SK-N-SH (cell line): ENCODE measurements around the gene EFS. TPM values are rescaled to one million over a fixed set of nuclear protein-coding genes. Genes with fewer than 3 reads are reported as not detected.

Experiments used
- CTCF ChIA-PET: fragments of 300-600, 350-600 bp; formaldehyde crosslinking; extraction: SDS; loops from one replicate; lab custom pipeline; 2021; lab: Yijun Ruan, JAX
- POLR2A ChIA-PET: fragments of 350-600 bp; sonication (Branson Sonifier 250); formaldehyde crosslinking; extraction: SDS; loops from one replicate; lab custom pipeline; 2020; ENCODE audit warnings: antibody characterized with exemption, inconsistent platforms; lab: Yijun Ruan, JAX
- DNase-seq: peaks from one replicate; pipeline ENCODE4 v3.0.0; 2012
- H2AFZ ChIP-seq: fragments of 200-600 bp; sonication (generic); 2 replicates; pipeline ENCODE4 v1.8.1; 2016; ENCODE audit warnings: antibody characterized with exemption, mild to moderate bottlenecking, low read depth
- H3F3A ChIP-seq: fragments of 200-600 bp; sonication (generic); replicated peaks from 2 replicates; pipeline ENCODE3; 2016; ENCODE audit warnings: antibody characterized with exemption, mild to moderate bottlenecking; ENCODE audit not compliant: insufficient read depth
- H3K27ac ChIP-seq, 2 experiments: fragments of 200-500 bp in 1 of 2; fragments of 200-600 bp in 1 of 2; sonication (Bioruptor generic) in 1 of 2; sonication (generic), shearing (Covaris generic) in 1 of 2; 2 replicates each; pipeline versions ENCODE4 v1.5.1 to v1.6.1; 2014 to 2016; ENCODE audit warnings: low read depth in 2 of 2, inconsistent platforms in 1 of 2, low read length in 1 of 2, mild to moderate bottlenecking in 1 of 2, mixed read lengths in 1 of 2
- H3K27me3 ChIP-seq: fragments of 200-600 bp; sonication (generic), shearing (Covaris generic); 2 replicates; pipeline ENCODE4 v1.6.1; 2016; ENCODE audit warnings: mixed run types; ENCODE audit not compliant: insufficient read depth
- H3K36me3 ChIP-seq, 2 experiments: fragments of 200-500 bp in 1 of 2; fragments of 200-600 bp in 1 of 2; sonication (Bioruptor generic) in 1 of 2; sonication (generic) in 1 of 2; replicated peaks in 1 of 2; 2 replicates each; pipeline versions ENCODE3 to v1.5.1; 2014 to 2016; ENCODE audit warnings: low read length in 1 of 2, mild to moderate bottlenecking in 1 of 2; ENCODE audit not compliant: insufficient read depth in 2 of 2, control insufficient read depth in 1 of 2
- H3K4me1 ChIP-seq, 2 experiments: fragments of 200-500 bp in 1 of 2; fragments of 200-600 bp in 1 of 2; sonication (Bioruptor generic) in 1 of 2; sonication (generic), shearing (Covaris generic) in 1 of 2; 2 replicates each; pipeline versions ENCODE4 v1.5.1 to v1.6.1; 2014 to 2016; ENCODE audit warnings: low read depth in 1 of 2, low read length in 1 of 2, mixed run types in 1 of 2; ENCODE audit not compliant: insufficient read depth in 2 of 2, control insufficient read depth in 1 of 2
- H3K4me2 ChIP-seq: fragments of 200-600 bp; sonication (generic), shearing (Covaris generic); 2 replicates; pipeline ENCODE4 v1.6.1; 2017; ENCODE audit warnings: mixed run types
- H3K4me3 ChIP-seq, 2 experiments: fragments of 200-500 bp in 1 of 2; fragments of 200-600 bp in 1 of 2; sonication (Bioruptor generic) in 1 of 2; sonication (generic), shearing (Covaris generic) in 1 of 2; 2 replicates each; pipeline versions ENCODE4 v1.5.1 to v1.8.1; 2014 to 2016; ENCODE audit warnings: low read depth in 2 of 2, inconsistent platforms in 1 of 2, low read length in 1 of 2, mild to moderate bottlenecking in 1 of 2, mixed read lengths in 1 of 2, moderate library complexity in 1 of 2
- H3K79me2 ChIP-seq: fragments of 200-600 bp; sonication (generic); 2 replicates; pipeline ENCODE4 v1.8.1; 2017; ENCODE audit warnings: mild to moderate bottlenecking; ENCODE audit not compliant: insufficient read depth
- H3K9ac ChIP-seq: fragments of 200-600 bp; sonication (generic); 2 replicates; pipeline ENCODE4 v1.6.1; 2017; ENCODE audit warnings: mixed run types
- H3K9me2 ChIP-seq: fragments of 200-600 bp; sonication (generic); 2 replicates; pipeline ENCODE4 v1.6.1; 2017; ENCODE audit warnings: mixed run types
- H3K9me3 ChIP-seq: fragments of 200-600 bp; sonication (generic); 2 replicates; pipeline ENCODE4 v1.6.1; 2017; ENCODE audit warnings: mixed run types, mild to moderate bottlenecking, moderate library complexity
- H4K20me1 ChIP-seq: fragments of 200-600 bp; sonication (generic); 2 replicates; pipeline ENCODE4 v1.6.1; 2017; ENCODE audit warnings: mild to moderate bottlenecking, mixed run types; ENCODE audit not compliant: insufficient read depth
- ELF1 ChIP-seq: IDR thresholded peaks from 2 replicates; pipeline ENCODE4 v1.4.0; 2012
- EZH2phosphoT487 ChIP-seq: fragments of 200-600 bp; sonication (generic); IDR thresholded peaks from 2 replicates; pipeline ENCODE4 v1.6.1; 2017; ENCODE audit warnings: low read depth, mixed run types, mild to moderate bottlenecking, antibody characterized with exemption, moderate library complexity, borderline replicate concordance
- FOSL2 ChIP-seq: IDR thresholded peaks from 2 replicates; pipeline ENCODE4 v1.4.0; 2012; ENCODE audit warnings: low read depth, mild to moderate bottlenecking, moderate library complexity, borderline replicate concordance
- FOXJ3 ChIP-seq: sonication (generic); formaldehyde crosslinking; IDR thresholded peaks from 2 replicates; pipeline ENCODE4 v1.5.1; 2020; ENCODE audit warnings: mild to moderate bottlenecking, missing genetic modification reagents
- GABPA ChIP-seq: IDR thresholded peaks from 2 replicates; pipeline ENCODE4 v1.4.0; 2012; ENCODE audit warnings: low read depth, mild to moderate bottlenecking
- JUND ChIP-seq: IDR thresholded peaks from 2 replicates; pipeline ENCODE4 v1.4.0; 2012
- MAX ChIP-seq: IDR thresholded peaks from 2 replicates; pipeline ENCODE4 v1.4.0; 2012; ENCODE audit warnings: low read depth
- MXI1 ChIP-seq: IDR thresholded peaks from 2 replicates; pipeline ENCODE4 v1.6.1; 2012; ENCODE audit warnings: mild to moderate bottlenecking, low read depth, low read length, improper control_type of control experiment
- NRF1 ChIP-seq: IDR thresholded peaks from 2 replicates; pipeline ENCODE4 v1.6.1; 2012; ENCODE audit warnings: low read depth, mild to moderate bottlenecking, low read length
- POLR2AphosphoS5 ChIP-seq: IDR thresholded peaks from 2 replicates; pipeline ENCODE4 v1.6.1; 2012; ENCODE audit warnings: low read depth, low read length
- RAD21 ChIP-seq: IDR thresholded peaks from 2 replicates; pipeline ENCODE4 v1.6.1; 2012; ENCODE audit warnings: mild to moderate bottlenecking, low read length
- RCOR1 ChIP-seq: fragments of 150-350 bp; IDR thresholded peaks from 2 replicates; pipeline ENCODE4 v1.6.1; 2017; ENCODE audit warnings: antibody characterized with exemption, low read length
- TAF1 ChIP-seq: IDR thresholded peaks from 2 replicates; pipeline ENCODE4 v1.6.1; 2012; ENCODE audit warnings: low read depth, mild to moderate bottlenecking, low read length, moderate library complexity, borderline replicate concordance
- TCF12 ChIP-seq: IDR thresholded peaks from 2 replicates; pipeline ENCODE4 v1.4.0; 2012
- TEAD4 ChIP-seq: IDR thresholded peaks from 2 replicates; pipeline ENCODE4 v1.4.0; 2012; ENCODE audit warnings: mild to moderate bottlenecking, borderline replicate concordance; ENCODE audit not compliant: insufficient read depth
- USF2 ChIP-seq: fragments of 150-350 bp; IDR thresholded peaks from 2 replicates; pipeline ENCODE4 v1.6.1; 2017; ENCODE audit warnings: antibody characterized with exemption, low read length, low read depth, borderline replicate concordance
- YY1 ChIP-seq: IDR thresholded peaks from 2 replicates; pipeline ENCODE4 v1.4.0; 2012; ENCODE audit warnings: low read depth, mild to moderate bottlenecking
- WGBS: methylation state at CpG from one replicate; pipeline ENCODE4 v1.1.6; 2017; ENCODE audit warnings: low lambda C conversion rate; 5-methylcytosine and 5-hydroxymethylcytosine counted together
- polyA plus RNA-seq, 3 experiments: library from polyadenylated mRNA; depleted of rRNA; stranded (reverse); fragments of >200 nt; gene quantifications; 2 replicates each; pipeline ENCODE4 v1.2.3, GENCODE V29; 2012
- TF ChIP-seq, protein P1 (sequence below): IDR thresholded peaks from 2 replicates; pipeline ENCODE4 v1.4.0; 2012; ENCODE audit warnings: low read depth, borderline replicate concordance

The EFS gene
- polyA plus RNA-seq, 1 of the 3 experiments (the other 2 are of a cell fraction) = 4.4 TPM

DNA sequence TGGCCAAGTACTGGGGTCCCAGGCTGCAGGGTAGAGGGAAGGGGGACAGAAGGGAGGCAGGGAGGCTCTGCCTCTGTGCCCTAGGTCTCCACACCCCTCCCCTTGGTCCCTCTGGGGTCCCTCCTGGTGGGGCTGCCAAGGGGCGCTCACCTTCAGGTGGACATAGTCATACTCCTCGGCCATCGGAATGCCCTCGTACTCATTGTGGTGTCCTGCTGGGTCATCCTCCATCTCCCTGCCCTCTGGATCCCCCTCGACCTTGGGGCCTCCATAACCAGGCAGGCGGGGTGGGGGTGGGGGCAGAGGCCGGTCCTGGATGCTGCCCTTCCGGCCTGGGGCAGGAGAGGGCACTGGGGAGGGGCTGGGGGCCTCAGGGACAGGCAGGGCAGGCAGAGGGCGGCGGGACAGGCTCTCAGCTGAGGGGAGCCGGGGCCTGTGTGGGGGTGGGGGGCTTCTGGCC is 5.8 kb downstream of the EFS start:
- H3K9me3 ChIP-seq = no peaks in the 10 kb centered on the region
- no peak overlapping the region for H3K27ac ChIP-seq
- peaks cover 0 to 2% of the 10 kb centered on the region in 2 experiments for H3K36me3 ChIP-seq
- H3K4me2 ChIP-seq = no peak overlapping the region
- no peaks in the 10 kb centered on the region for H3F3A ChIP-seq
- peaks cover 0 to 5% of the 10 kb centered on the region in 2 experiments; a peak in 2 of 4 replicates for H3K4me1 ChIP-seq
- H3K79me2 ChIP-seq = no peaks in the 10 kb centered on the region
- no peak overlapping the region for H3K4me3 ChIP-seq
- H2AFZ ChIP-seq = no peak overlapping the region
- H3K9ac ChIP-seq = no peak overlapping the region
- CTCF ChIA-PET = interaction anchor here (1.7 to 6.4 kb wide), 4 partner anchors 13 to 32 kb away, joined by 4 to 42 read pairs (median 9); no protein-coding TSS in a partner anchor
- POLR2A ChIA-PET = interaction anchor here (1.1 to 1.2 kb wide), 2 partner anchors 38 to 57 kb away, joined by 4 read pairs; partner anchors contain the start of gene PABPN1
- no peak for DNase-seq
- 91% methylated on average over 5 of the region's 11 CpGs for WGBS
- no peaks in the 10 kb centered on the region for H3K27me3 ChIP-seq
- H3K9me2 ChIP-seq = no peaks in the 10 kb centered on the region
- TF ChIP-seq FOSL2 = no peak
- TF ChIP-seq JUND = no peak
- TF ChIP-seq MXI1 = no peak
- H4K20me1 ChIP-seq = no peaks in the 10 kb centered on the region

- 95% methylated on average over 11 of the region's 12 CpGs for WGBS
- Histone ChIP-seq H3K27ac (no peak overlapping the region), H3K4me1 (no peaks in the 10 kb centered on the region; a peak in 2 of 4 replicates), H3K9me3 (no peaks in the 10 kb centered on the region), H3K4me3 (no peak overlapping the region), H4K20me1 (no peaks in the 10 kb centered on the region), H3F3A (no peaks in the 10 kb centered on the region), H3K9me2 (no peaks in the 10 kb centered on the region), H2AFZ (no peak overlapping the region), H3K9ac (no peak overlapping the region), H3K36me3 (peaks cover 0 to 2% of the 10 kb centered on the region in 2 experiments), H3K79me2 (no peaks in the 10 kb centered on the region), H3K27me3 (no peaks in the 10 kb centered on the region), H3K4me2 (no peak overlapping the region)
- ChIA-PET CTCF (interaction anchor here (1.7 to 6.4 kb wide), 3 partner anchors 13 to 22 kb away, joined by 4 to 42 read pairs (median 8); no protein-coding TSS in a partner anchor), POLR2A (no interaction called here)
- DNase-seq = no peak
- TF ChIP-seq EZH2phosphoT487 (no peak), TEAD4 (no peak), MXI1 (no peak), TCF12 (no peak), YY1 (no peak), NRF1 (no peak), ELF1 (no peak), TAF1 (no peak), MAX (no peak)
These were observed 6.3 kb downstream of the EFS start for GRCh38 chr14:23358553-23359166.

GRCh38 chr14:23358042-23358441 is 6.9 kb downstream of the EFS start:
- Histone ChIP-seq H3K9ac (no peak overlapping the region), H3K27ac (no peak overlapping the region), H3K4me2 (no peak overlapping the region), H3K4me1 (peaks cover 0 to 4% of the 10 kb centered on the region in 2 experiments; a peak in 2 of 4 replicates), H2AFZ (no peak overlapping the region), H3K9me2 (no peaks in the 10 kb centered on the region), H3K79me2 (no peaks in the 10 kb centered on the region), H3K27me3 (no peaks in the 10 kb centered on the region), H3F3A (no peaks in the 10 kb centered on the region), H4K20me1 (no peaks in the 10 kb centered on the region), H3K4me3 (no peak overlapping the region), H3K36me3 (peaks cover 0 to 2% of the 10 kb centered on the region in 2 experiments), H3K9me3 (no peaks in the 10 kb centered on the region)
- TF ChIP-seq POLR2AphosphoS5 (no peak), MAX (no peak), RCOR1 (no peak), RAD21 (no peak), USF2 (no peak), GABPA (no peak), FOXJ3 (CRISPR knock-in tag) (no peak), YY1 (no peak)
- TF ChIP-seq, protein P1, sequence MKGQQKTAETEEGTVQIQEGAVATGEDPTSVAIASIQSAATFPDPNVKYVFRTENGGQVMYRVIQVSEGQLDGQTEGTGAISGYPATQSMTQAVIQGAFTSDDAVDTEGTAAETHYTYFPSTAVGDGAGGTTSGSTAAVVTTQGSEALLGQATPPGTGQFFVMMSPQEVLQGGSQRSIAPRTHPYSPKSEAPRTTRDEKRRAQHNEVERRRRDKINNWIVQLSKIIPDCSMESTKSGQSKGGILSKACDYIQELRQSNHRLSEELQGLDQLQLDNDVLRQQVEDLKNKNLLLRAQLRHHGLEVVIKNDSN = no peak
- WGBS = 84% methylated on average over 3 of the region's 3 CpGs
- ChIA-PET CTCF (interaction anchor here (1.8 to 6.4 kb wide), 2 partner anchors 12 to 23 kb away, joined by 8 to 42 read pairs; no protein-coding TSS in a partner anchor), POLR2A (interaction anchor here (0.6 kb wide), 1 partner anchor 55 kb away, joined by 3 read pairs; no protein-coding TSS in a partner anchor)
- DNase-seq = no peak
